WTC11 (cell line): ENCODE measurements around the gene OR4D11. TPM values are rescaled to one million over a fixed set of nuclear protein-coding genes. Genes with fewer than 3 reads are reported as not detected.

Source experiments
- ATAC-seq: fragments of 200-7000 bp; cut with Tn5 transposase; 2 replicates; pipeline ENCODE4 v1.10.0; 2021; ENCODE audit warnings: mild to moderate bottlenecking, moderate library complexity
- CTCF ChIA-PET: fragments of 300-600 bp; sonication (Branson Sonifier 250); formaldehyde crosslinking; loops from one replicate; lab custom pipeline; 2021; ENCODE audit warnings: antibody characterized with exemption; lab: Charles Lee
- POLR2A ChIA-PET: fragments of 350-600 bp; sonication (Branson Sonifier 250); formaldehyde crosslinking; loops from one replicate; lab custom pipeline; 2021; ENCODE audit warnings: antibody characterized with exemption; lab: Charles Lee
- DNase-seq: peaks from one replicate; pipeline ENCODE4 v3.0.0; 2021; ENCODE audit warnings: low spot score
- H3K27ac Mint-ChIP-seq: 2 replicates; pipeline ENCODE4 v1.8.0; 2021; ENCODE audit warnings: mixed read lengths
- H3K27me3 Mint-ChIP-seq: 2 replicates; pipeline ENCODE4 v1.8.0; 2021; ENCODE audit warnings: low read depth, mild to moderate bottlenecking, moderate library complexity, mixed read lengths
- H3K36me3 Mint-ChIP-seq: 2 replicates; pipeline ENCODE4 v1.8.0; 2021; ENCODE audit warnings: mixed read lengths
- H3K4me1 Mint-ChIP-seq: 2 replicates; pipeline ENCODE4 v1.8.0; 2022; ENCODE audit warnings: mixed read lengths
- H3K4me3 Mint-ChIP-seq: 2 replicates; pipeline ENCODE4 v1.8.0; 2021; ENCODE audit warnings: mild to moderate bottlenecking, moderate library complexity, mixed read lengths
- H3K9me3 Mint-ChIP-seq: 2 replicates; pipeline ENCODE4 v1.8.0; 2021; ENCODE audit warnings: mixed read lengths
- CBFB ChIP-seq: sonication (generic); formaldehyde crosslinking; IDR thresholded peaks from 2 replicates; pipeline ENCODE4 v1.8.1; 2022; ENCODE audit warnings: mild to moderate bottlenecking, low read depth, missing genetic modification reagents
- CREB1 ChIP-seq: sonication (generic); formaldehyde crosslinking; IDR thresholded peaks from 2 replicates; pipeline ENCODE4 v1.8.0; 2023; ENCODE audit warnings: mild to moderate bottlenecking, missing genetic modification reagents
- EMX1 ChIP-seq: fragments of 250-450 bp; sonication (Bioruptor Pico); IDR thresholded peaks from 2 replicates; pipeline ENCODE4 v1.8.0; 2021; ENCODE audit warnings: mild to moderate bottlenecking
- ETV6 ChIP-seq: sonication (generic); formaldehyde crosslinking; IDR thresholded peaks from 2 replicates; pipeline ENCODE4 v1.8.1; 2022; ENCODE audit warnings: mild to moderate bottlenecking, missing genetic modification reagents
- FOXP1 ChIP-seq: sonication (generic); formaldehyde crosslinking; IDR thresholded peaks from 2 replicates; pipeline ENCODE4 v1.8.0; 2022; ENCODE audit warnings: missing genetic modification reagents, mild to moderate bottlenecking, moderate library complexity, borderline replicate concordance
- GABPB1 ChIP-seq: sonication (generic); formaldehyde crosslinking; IDR thresholded peaks from 2 replicates; pipeline ENCODE4 v1.8.1; 2023; ENCODE audit warnings: mild to moderate bottlenecking, missing genetic modification reagents
- GRHL2 ChIP-seq: fragments of 250-450 bp; sonication (Bioruptor Pico); IDR thresholded peaks from 2 replicates; pipeline ENCODE4 v1.8.0; 2022; ENCODE audit warnings: mild to moderate bottlenecking, moderate library complexity; ENCODE audit not compliant: insufficient replicate concordance, severe bottlenecking
- JUN ChIP-seq: sonication (generic); formaldehyde crosslinking; IDR thresholded peaks from 2 replicates; pipeline ENCODE4 v1.8.0; 2023; ENCODE audit warnings: mild to moderate bottlenecking, missing genetic modification reagents
- NFATC4 ChIP-seq: fragments of 250-450 bp; sonication (Bioruptor Pico); IDR thresholded peaks from 2 replicates; pipeline ENCODE4 v1.9.0; 2021; ENCODE audit warnings: mild to moderate bottlenecking
- NFE2L1 ChIP-seq: sonication (generic); formaldehyde crosslinking; IDR thresholded peaks from 2 replicates; pipeline ENCODE4 v1.8.1; 2023; ENCODE audit warnings: missing genetic modification reagents
- NFYB ChIP-seq: sonication (generic); formaldehyde crosslinking; conservative IDR thresholded peaks from 2 replicates; pipeline ENCODE4 v1.8.0; 2022; ENCODE audit warnings: low read depth, missing genetic modification reagents
- NR2C2 ChIP-seq: sonication (generic); formaldehyde crosslinking; IDR thresholded peaks from 2 replicates; pipeline ENCODE4 v1.8.0; 2022; ENCODE audit warnings: mild to moderate bottlenecking, missing genetic modification reagents
- NR3C1 ChIP-seq: sonication (generic); formaldehyde crosslinking; conservative IDR thresholded peaks from 2 replicates; pipeline ENCODE4 v1.8.1; 2023; ENCODE audit warnings: low read depth, mild to moderate bottlenecking, missing genetic modification reagents
- PRRX2 ChIP-seq: fragments of 250-450 bp; sonication (Bioruptor Pico); IDR thresholded peaks from 2 replicates; pipeline ENCODE4 v1.8.0; 2021; ENCODE audit warnings: mild to moderate bottlenecking
- RORB ChIP-seq: fragments of 250-450 bp; sonication (Bioruptor Pico); IDR thresholded peaks from 2 replicates; pipeline ENCODE4 v1.9.0; 2021; ENCODE audit warnings: mild to moderate bottlenecking
- SMAD3 ChIP-seq: sonication (generic); formaldehyde crosslinking; IDR thresholded peaks from 2 replicates; pipeline ENCODE4 v1.8.0; 2022; ENCODE audit warnings: missing genetic modification reagents, mild to moderate bottlenecking, borderline replicate concordance
- ZNF121 ChIP-seq: sonication (generic); formaldehyde crosslinking; IDR thresholded peaks from 2 replicates; pipeline ENCODE4 v1.8.0; 2023; ENCODE audit warnings: missing genetic modification reagents
- ZNF671 ChIP-seq: fragments of 250-450 bp; sonication (Bioruptor Pico); IDR thresholded peaks from 2 replicates; pipeline ENCODE4 v1.8.0; 2021; ENCODE audit warnings: mild to moderate bottlenecking
- total RNA-seq: library from RNA; stranded (reverse); gene quantifications from 3 replicates; pipeline ENCODE4 v1.2.3, GENCODE V29; 2021
- TF ChIP-seq, protein P1 (sequence below): sonication (generic); formaldehyde crosslinking; conservative IDR thresholded peaks from 2 replicates; pipeline ENCODE4 v1.8.1; 2023; ENCODE audit warnings: mild to moderate bottlenecking, low read depth, missing genetic modification reagents, moderate library complexity
- TF ChIP-seq, protein P2 (sequence below): fragments of 250-450 bp; sonication (Bioruptor Pico); IDR thresholded peaks from 2 replicates; pipeline ENCODE4 v1.9.0; 2021; ENCODE audit warnings: mild to moderate bottlenecking, borderline replicate concordance
- TF ChIP-seq, protein P3 (sequence below): sonication (generic); formaldehyde crosslinking; conservative IDR thresholded peaks from 2 replicates; pipeline ENCODE4 v1.8.1; 2022; ENCODE audit warnings: mild to moderate bottlenecking, missing genetic modification reagents
- TF ChIP-seq, protein P4 (sequence below): sonication (generic); formaldehyde crosslinking; IDR thresholded peaks from 2 replicates; pipeline ENCODE4 v1.8.1; 2022; ENCODE audit warnings: mild to moderate bottlenecking, missing genetic modification reagents, moderate library complexity, borderline replicate concordance

The OR4D11 gene
- total RNA-seq, 1 experiment from 2014 or later = not detected

DNA sequence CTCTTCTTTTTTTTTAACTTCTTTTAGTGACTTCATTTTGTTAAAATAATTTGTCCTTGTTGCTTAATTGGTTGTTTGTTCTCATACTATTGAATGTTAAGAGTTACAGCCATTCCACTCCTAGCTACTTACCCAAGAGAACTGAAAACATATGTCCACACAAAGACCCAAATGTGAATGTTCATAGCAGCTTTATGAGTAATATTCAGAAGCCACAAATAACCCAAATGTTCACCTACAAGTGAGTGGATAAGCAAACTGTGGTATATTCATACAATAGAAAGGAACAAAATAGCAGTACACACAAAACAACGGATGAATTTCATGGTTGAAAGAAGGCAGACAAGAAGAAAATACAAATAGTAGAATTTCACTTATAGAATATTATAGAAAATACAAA is 1.4 kb upstream of the OR4D11 start (continued):
- TF ChIP-seq, protein P1, sequence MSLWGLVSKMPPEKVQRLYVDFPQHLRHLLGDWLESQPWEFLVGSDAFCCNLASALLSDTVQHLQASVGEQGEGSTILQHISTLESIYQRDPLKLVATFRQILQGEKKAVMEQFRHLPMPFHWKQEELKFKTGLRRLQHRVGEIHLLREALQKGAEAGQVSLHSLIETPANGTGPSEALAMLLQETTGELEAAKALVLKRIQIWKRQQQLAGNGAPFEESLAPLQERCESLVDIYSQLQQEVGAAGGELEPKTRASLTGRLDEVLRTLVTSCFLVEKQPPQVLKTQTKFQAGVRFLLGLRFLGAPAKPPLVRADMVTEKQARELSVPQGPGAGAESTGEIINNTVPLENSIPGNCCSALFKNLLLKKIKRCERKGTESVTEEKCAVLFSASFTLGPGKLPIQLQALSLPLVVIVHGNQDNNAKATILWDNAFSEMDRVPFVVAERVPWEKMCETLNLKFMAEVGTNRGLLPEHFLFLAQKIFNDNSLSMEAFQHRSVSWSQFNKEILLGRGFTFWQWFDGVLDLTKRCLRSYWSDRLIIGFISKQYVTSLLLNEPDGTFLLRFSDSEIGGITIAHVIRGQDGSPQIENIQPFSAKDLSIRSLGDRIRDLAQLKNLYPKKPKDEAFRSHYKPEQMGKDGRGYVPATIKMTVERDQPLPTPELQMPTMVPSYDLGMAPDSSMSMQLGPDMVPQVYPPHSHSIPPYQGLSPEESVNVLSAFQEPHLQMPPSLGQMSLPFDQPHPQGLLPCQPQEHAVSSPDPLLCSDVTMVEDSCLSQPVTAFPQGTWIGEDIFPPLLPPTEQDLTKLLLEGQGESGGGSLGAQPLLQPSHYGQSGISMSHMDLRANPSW (CRISPR knock-in tag) = no peak
- TF ChIP-seq, protein P2, sequence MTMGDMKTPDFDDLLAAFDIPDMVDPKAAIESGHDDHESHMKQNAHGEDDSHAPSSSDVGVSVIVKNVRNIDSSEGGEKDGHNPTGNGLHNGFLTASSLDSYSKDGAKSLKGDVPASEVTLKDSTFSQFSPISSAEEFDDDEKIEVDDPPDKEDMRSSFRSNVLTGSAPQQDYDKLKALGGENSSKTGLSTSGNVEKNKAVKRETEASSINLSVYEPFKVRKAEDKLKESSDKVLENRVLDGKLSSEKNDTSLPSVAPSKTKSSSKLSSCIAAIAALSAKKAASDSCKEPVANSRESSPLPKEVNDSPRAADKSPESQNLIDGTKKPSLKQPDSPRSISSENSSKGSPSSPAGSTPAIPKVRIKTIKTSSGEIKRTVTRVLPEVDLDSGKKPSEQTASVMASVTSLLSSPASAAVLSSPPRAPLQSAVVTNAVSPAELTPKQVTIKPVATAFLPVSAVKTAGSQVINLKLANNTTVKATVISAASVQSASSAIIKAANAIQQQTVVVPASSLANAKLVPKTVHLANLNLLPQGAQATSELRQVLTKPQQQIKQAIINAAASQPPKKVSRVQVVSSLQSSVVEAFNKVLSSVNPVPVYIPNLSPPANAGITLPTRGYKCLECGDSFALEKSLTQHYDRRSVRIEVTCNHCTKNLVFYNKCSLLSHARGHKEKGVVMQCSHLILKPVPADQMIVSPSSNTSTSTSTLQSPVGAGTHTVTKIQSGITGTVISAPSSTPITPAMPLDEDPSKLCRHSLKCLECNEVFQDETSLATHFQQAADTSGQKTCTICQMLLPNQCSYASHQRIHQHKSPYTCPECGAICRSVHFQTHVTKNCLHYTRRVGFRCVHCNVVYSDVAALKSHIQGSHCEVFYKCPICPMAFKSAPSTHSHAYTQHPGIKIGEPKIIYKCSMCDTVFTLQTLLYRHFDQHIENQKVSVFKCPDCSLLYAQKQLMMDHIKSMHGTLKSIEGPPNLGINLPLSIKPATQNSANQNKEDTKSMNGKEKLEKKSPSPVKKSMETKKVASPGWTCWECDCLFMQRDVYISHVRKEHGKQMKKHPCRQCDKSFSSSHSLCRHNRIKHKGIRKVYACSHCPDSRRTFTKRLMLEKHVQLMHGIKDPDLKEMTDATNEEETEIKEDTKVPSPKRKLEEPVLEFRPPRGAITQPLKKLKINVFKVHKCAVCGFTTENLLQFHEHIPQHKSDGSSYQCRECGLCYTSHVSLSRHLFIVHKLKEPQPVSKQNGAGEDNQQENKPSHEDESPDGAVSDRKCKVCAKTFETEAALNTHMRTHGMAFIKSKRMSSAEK = no peak
- TF ChIP-seq ZNF671 (CRISPR knock-in tag) = no peak
- TF ChIP-seq CREB1 (CRISPR knock-in tag) = no peak
- no peak for TF ChIP-seq ZNF121 (CRISPR knock-in tag)
- TF ChIP-seq, protein P3, sequence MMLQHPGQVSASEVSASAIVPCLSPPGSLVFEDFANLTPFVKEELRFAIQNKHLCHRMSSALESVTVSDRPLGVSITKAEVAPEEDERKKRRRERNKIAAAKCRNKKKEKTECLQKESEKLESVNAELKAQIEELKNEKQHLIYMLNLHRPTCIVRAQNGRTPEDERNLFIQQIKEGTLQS (CRISPR knock-in tag) = no peak
- TF ChIP-seq JUN (CRISPR knock-in tag) = no peak
- no peak for TF ChIP-seq GRHL2
- TF ChIP-seq NFATC4 (CRISPR knock-in tag) = no peak

DNA sequence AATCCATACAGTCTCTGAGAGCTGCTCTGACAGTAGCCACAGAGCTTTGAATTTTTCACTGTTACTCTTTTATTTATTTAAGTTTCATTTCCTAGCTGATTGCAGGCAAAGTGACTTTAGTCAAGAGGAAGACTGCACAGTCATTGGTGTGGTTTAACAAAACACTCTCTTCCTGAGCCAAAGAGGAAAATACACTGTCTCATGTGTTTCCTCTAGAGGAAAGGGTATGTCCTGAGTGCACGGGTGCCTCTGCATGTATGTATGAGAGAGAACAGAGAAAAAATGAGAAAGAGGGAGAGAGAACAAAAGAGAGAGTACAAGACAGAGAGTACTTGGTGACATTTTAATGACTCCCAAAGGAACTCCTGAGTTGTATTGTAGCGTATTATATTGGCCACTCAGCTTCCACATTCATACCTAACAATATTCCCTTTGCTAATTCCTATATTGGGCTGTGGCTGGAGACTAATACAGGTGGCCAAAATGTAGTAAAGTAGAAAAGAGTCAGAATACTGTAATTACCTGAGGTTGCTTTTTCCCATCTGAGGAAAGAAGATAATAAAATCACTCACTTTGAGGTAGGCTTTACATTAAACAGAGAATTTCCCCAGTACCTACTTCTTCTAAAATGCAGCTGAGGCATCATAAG is 7.7 kb downstream of the OR4D11 start, which contains the start of gene OR4D9:
Gene OR4D9 (plus strand): TSS at position 599 of the 649 bp plus-strand sequence. CDS start 3,374 bp downstream, outside the sequence.
- no peak for DNase-seq
- H3K4me3 Mint-ChIP-seq = no peak within 1 kb of the TSS
- TF ChIP-seq PRRX2 (CRISPR knock-in tag) (no peak), CREB1 (CRISPR knock-in tag) (no peak), RORB (CRISPR knock-in tag) (no peak), NFYB (CRISPR knock-in tag) (no peak), NR3C1 (CRISPR knock-in tag) (no peak), EMX1 (CRISPR knock-in tag) (no peak), NFE2L1 (CRISPR knock-in tag) (no peak), CBFB (CRISPR knock-in tag) (no peak), GABPB1 (CRISPR knock-in tag) (no peak), SMAD3 (CRISPR knock-in tag) (no peak), FOXP1 (CRISPR knock-in tag) (no peak), ETV6 (CRISPR knock-in tag) (no peak), NR2C2 (CRISPR knock-in tag) (no peak)
- TF ChIP-seq, protein P4, sequence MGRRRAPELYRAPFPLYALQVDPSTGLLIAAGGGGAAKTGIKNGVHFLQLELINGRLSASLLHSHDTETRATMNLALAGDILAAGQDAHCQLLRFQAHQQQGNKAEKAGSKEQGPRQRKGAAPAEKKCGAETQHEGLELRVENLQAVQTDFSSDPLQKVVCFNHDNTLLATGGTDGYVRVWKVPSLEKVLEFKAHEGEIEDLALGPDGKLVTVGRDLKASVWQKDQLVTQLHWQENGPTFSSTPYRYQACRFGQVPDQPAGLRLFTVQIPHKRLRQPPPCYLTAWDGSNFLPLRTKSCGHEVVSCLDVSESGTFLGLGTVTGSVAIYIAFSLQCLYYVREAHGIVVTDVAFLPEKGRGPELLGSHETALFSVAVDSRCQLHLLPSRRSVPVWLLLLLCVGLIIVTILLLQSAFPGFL (CRISPR knock-in tag) = no peak
- TF ChIP-seq, protein P2 = no peak
- TF ChIP-seq, protein P1 (CRISPR knock-in tag) = no peak
- H3K9me3 Mint-ChIP-seq = no peaks in the 10 kb centered on the region
- no peak within 1 kb of the TSS for H3K27ac Mint-ChIP-seq
- POLR2A ChIA-PET = no interaction called here
- CTCF ChIA-PET = interaction anchor here (1.4 kb wide), 2 partner anchors 248 to 325 kb away, joined by 3 read pairs; no protein-coding TSS in a partner anchor
- no peaks in the 10 kb centered on the region for H3K36me3 Mint-ChIP-seq
- no peak for ATAC-seq
- H3K27me3 Mint-ChIP-seq = no peaks in the 10 kb centered on the region
- no peaks in the 10 kb centered on the region for H3K4me1 Mint-ChIP-seq
